GM19328 (cell line): Measurements from ENCODE around the gene COL23A1.

Experiments used
- ATAC-seq: cut with Tn5 transposase; IDR thresholded peaks from one replicate; pipeline ENCODE4 v1.9.1; 2021; ENCODE audit warnings: mild to moderate bottlenecking, moderate library complexity; ENCODE audit not compliant: unreplicated experiment

COL23A1 gene

GRCh38 chr5:178463321-178464155 is 126.7 kb downstream of the COL23A1 start:
- no peak for ATAC-seq

- ATAC-seq, result no peak
Observed at GRCh38 chr5:178462816-178463215, 127.4 kb downstream of the COL23A1 start.

GRCh38 chr5:178462076-178462475 is 128.1 kb downstream of the COL23A1 start:
- no peak for ATAC-seq

- no peak for ATAC-seq
Observed at GRCh38 chr5:178461004-178461730, 129.0 kb downstream of the COL23A1 start.

GRCh38 chr5:178460598-178460997 is 129.6 kb downstream of the COL23A1 start:
- ATAC-seq, result no peak

- ATAC-seq, result no peak
Observed at GRCh38 chr5:178460174-178460573, 130.0 kb downstream of the COL23A1 start.

GRCh38 chr5:178458140-178458539 is 132.1 kb downstream of the COL23A1 start:
- ATAC-seq, result no peak

- ATAC-seq, result no peak
Observed at GRCh38 chr5:178457471-178457870, 132.7 kb downstream of the COL23A1 start.

GRCh38 chr5:178455480-178455835 is 134.7 kb downstream of the COL23A1 start:
- ATAC-seq, result no peak

GRCh38 chr5:178454821-178455479 is 135.2 kb downstream of the COL23A1 start:
- no peak for ATAC-seq

- ATAC-seq, result no peak
Observed at GRCh38 chr5:178454303-178454702, 135.9 kb downstream of the COL23A1 start.

GRCh38 chr5:178453224-178453623 is 137.0 kb downstream of the COL23A1 start:
- ATAC-seq, result no peak

GRCh38 chr5:178450121-178451028 is 139.8 kb downstream of the COL23A1 start:
- ATAC-seq, result no peak

- no peak for ATAC-seq
Observed at GRCh38 chr5:178449163-178450070, 140.8 kb downstream of the COL23A1 start.

- ATAC-seq, result no peak
Observed at GRCh38 chr5:178445534-178445933, 144.7 kb downstream of the COL23A1 start.

- ATAC-seq, result no peak
Observed at GRCh38 chr5:178442405-178443257, 147.6 kb downstream of the COL23A1 start.

- no peak for ATAC-seq
Observed at GRCh38 chr5:178441486-178442270, 148.5 kb downstream of the COL23A1 start.

GRCh38 chr5:178440181-178440580 is 150.0 kb downstream of the COL23A1 start:
- ATAC-seq, result no peak
